Right lung (tissue), 10 donors: ENCODE data around the gene ASCC3. TPM values are rescaled to one million over a fixed set of nuclear protein-coding genes. Genes with fewer than 3 reads are reported as not detected.
"Not testable (repeated sequence)": the region's sequence is repeated elsewhere in the genome, so short reads cannot be mapped to it uniquely, and the experiment has no call there.

Source experiments
- DNase-seq, 2 donors: peaks; one replicate each; pipeline ENCODE4 v3.0.0-alpha.2; 2013
- long read RNA-seq, 8 donors: transcript quantifications; one replicate each; lab custom pipeline, GENCODE V29; 2026
- polyA plus RNA-seq, 5 donors: library from polyadenylated mRNA; unstranded; fragments of 120-200 nt; gene quantifications; one replicate each; pipeline versions ENCODE4 v1.2.1 to v1.2.3, GENCODE V29; 2013; ENCODE audit warnings: inconsistent platforms in 1 of 5, low replicate concordance in 1 of 5; ENCODE audit not compliant: insufficient read length in 5 of 5, insufficient read depth in 1 of 5

ASCC3 gene
- polyA plus RNA-seq = 10 to 100 TPM; 18.4 to 26.2 (median 23.1) TPM
- long read RNA-seq, donor 1, partial matches to known transcripts = 0 of 3 reads
- long read RNA-seq, donor 1, other reads (novel, unspliced or antisense) = 0 of 3 reads
- long read RNA-seq, donor 2, partial matches to known transcripts = 0 of 2 reads
- long read RNA-seq, donor 2, other reads (novel, unspliced or antisense) = 0 of 2 reads
- long read RNA-seq, donor 3 = 0 reads
- long read RNA-seq, donor 4, partial matches to known transcripts = 0 of 3 reads
- long read RNA-seq, donor 4, other reads (novel, unspliced or antisense) = 0 of 3 reads
- long read RNA-seq, donor 5, partial matches to known transcripts = 0 of 4 reads
- long read RNA-seq, donor 5, other reads (novel, unspliced or antisense) = 0 of 4 reads
- long read RNA-seq, donor 6, partial matches to known transcripts = 0 of 3 reads
- long read RNA-seq, donor 6, other reads (novel, unspliced or antisense) = 0 of 3 reads
- long read RNA-seq, donor 7, full-length matches to known transcripts = 1 of 1 reads
- long read RNA-seq, donor 7, partial matches to known transcripts = 0 of 1 reads
- long read RNA-seq, donor 7, other reads (novel, unspliced or antisense) = 0 of 1 reads
- long read RNA-seq, donor 8, full-length matches to known transcripts = 2 of 2 reads
- long read RNA-seq, donor 8, partial matches to known transcripts = 0 of 2 reads
- long read RNA-seq, donor 8, other reads (novel, unspliced or antisense) = 0 of 2 reads

- DNase-seq = peak; percentile 90 to 91
Measured at GRCh38 chr6:100880853-100881706, at the start of gene ASCC3. TSS of gene ASCC3 (minus strand) at chr6:100881329. CDS start at chr6:100867997, 13,332 bp downstream.

- DNase-seq = no peak
Measured at GRCh38 chr6:100925749-100926148, 44.6 kb upstream of the ASCC3 start.

- DNase-seq = no peak
Measured at GRCh38 chr6:100924534-100925227, 43.6 kb upstream of the ASCC3 start.

- DNase-seq = no peak
Measured at GRCh38 chr6:100923481-100924165, 42.5 kb upstream of the ASCC3 start.

GRCh38 chr6:100920028-100920605 is 39.0 kb upstream of the ASCC3 start:
- no peak for DNase-seq

- no peak for DNase-seq
Measured at GRCh38 chr6:100918152-100918551, 37.0 kb upstream of the ASCC3 start.

GRCh38 chr6:100915876-100916275 is 34.7 kb upstream of the ASCC3 start:
- no peak for DNase-seq

GRCh38 chr6:100913400-100914276 is 32.5 kb upstream of the ASCC3 start:
- no peak for DNase-seq

- DNase-seq = no peak
Measured at GRCh38 chr6:100906325-100906724, 25.2 kb upstream of the ASCC3 start.

- DNase-seq = no peak
Measured at GRCh38 chr6:100905067-100905466, 23.9 kb upstream of the ASCC3 start.

- no peak for DNase-seq
Measured at GRCh38 chr6:100904316-100904715, 23.2 kb upstream of the ASCC3 start.

- no peak for DNase-seq
Measured at GRCh38 chr6:100901582-100901981, 20.5 kb upstream of the ASCC3 start.

- DNase-seq = no peak
Measured at GRCh38 chr6:100899202-100899601, 18.1 kb upstream of the ASCC3 start.

- DNase-seq = no peak
Measured at GRCh38 chr6:100897671-100898070, 16.5 kb upstream of the ASCC3 start.

GRCh38 chr6:100893743-100894142 is 12.6 kb upstream of the ASCC3 start:
- no peak for DNase-seq

- DNase-seq = no peak
Measured at GRCh38 chr6:100892693-100893092, 11.6 kb upstream of the ASCC3 start.

- DNase-seq = no peak
Measured at GRCh38 chr6:100892116-100892515, 11.0 kb upstream of the ASCC3 start.

GRCh38 chr6:100891079-100891478 is 9.9 kb upstream of the ASCC3 start:
- no peak for DNase-seq

GRCh38 chr6:100890646-100891045 is 9.5 kb upstream of the ASCC3 start:
- DNase-seq = not testable (repeated sequence)
